Measurements from ENCODE around the gene COL23A1.

Gene COL23A1

DNA sequence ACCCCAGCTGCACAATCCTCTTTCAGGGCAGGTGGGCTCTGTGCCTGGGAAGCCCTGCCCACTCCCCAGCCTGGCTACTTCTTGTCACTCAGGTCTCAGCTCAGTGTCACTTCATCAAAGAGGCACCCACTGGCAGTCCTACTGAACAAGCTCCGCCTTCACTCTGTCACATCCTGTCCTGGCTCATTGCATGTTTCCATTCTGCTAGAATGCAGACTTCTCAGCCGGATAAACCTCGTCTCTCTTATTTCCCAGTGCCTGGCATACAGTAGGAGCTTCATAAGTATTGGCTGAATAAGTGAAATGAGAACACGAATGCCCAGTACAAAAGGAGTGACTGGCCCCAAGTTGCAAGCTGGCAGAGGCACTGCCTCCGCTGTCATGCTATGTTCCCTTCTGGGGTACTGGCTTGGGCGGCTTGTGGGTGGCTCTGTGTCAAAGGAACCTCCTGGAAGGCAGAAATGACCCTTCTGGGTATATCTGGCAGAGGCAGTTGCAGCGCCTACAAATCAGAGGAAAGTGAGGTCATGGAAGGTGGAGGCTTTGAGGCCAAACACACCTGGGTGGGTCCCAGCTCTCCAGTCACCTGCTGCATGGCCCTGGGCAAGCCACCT, 259.3 kb downstream of the COL23A1 start:
- no peaks in the 10 kb centered on the region for H3K79me1 ChIP-seq (ENCODE audit: low read length)
- H3K27me3 ChIP-seq (ENCODE audit: insufficient read depth, low read length, poor library complexity) = no peaks in the 10 kb centered on the region
- H3K56ac ChIP-seq (ENCODE audit: low read length) = no peak overlapping the region
- H4K8ac ChIP-seq (ENCODE audit: low read depth, low read length) = no peak overlapping the region
- no peaks in the 10 kb centered on the region for H3K4me1 ChIP-seq (ENCODE audit: control insufficient read depth, low read depth, low read length)
- no peak overlapping the region for H3K4me2 ChIP-seq (ENCODE audit: low read length)
- H3K27ac ChIP-seq (ENCODE audit: low read depth, low read length) = no peak overlapping the region
- H3K4me3 ChIP-seq (ENCODE audit: low read length) = no peak overlapping the region
- H3K36me3 ChIP-seq (ENCODE audit: control insufficient read depth, insufficient read depth, low read length) = no peaks in the 10 kb centered on the region
- no CpG with 5 or more reads among the region's 7 CpGs for WGBS (ENCODE audit: extremely low coverage, insufficient coverage, low lambda C conversion rate)
- H3K79me2 ChIP-seq (ENCODE audit: control insufficient read depth, insufficient read depth, low read length) = no peaks in the 10 kb centered on the region
- no peak overlapping the region for H3K23ac ChIP-seq (ENCODE audit: low read length)
- H2BK5ac ChIP-seq (ENCODE audit: low read length) = no peak overlapping the region
- no peak overlapping the region for H2BK120ac ChIP-seq (ENCODE audit: low read depth, low read length)
- H3K18ac ChIP-seq (ENCODE audit: low read length) = no peak overlapping the region
- DNase-seq = peak; percentile 42
- H3K4ac ChIP-seq (ENCODE audit: low read depth, low read length) = no peak overlapping the region
- no peak overlapping the region for H3K9ac ChIP-seq (ENCODE audit: low read length)
- no peak overlapping the region for H4K5ac ChIP-seq (ENCODE audit: low read length)
- no peak overlapping the region for H2BK15ac ChIP-seq (replicated peaks; ENCODE audit: low read depth)
- no peak overlapping the region for H2AK5ac ChIP-seq (ENCODE audit: low read length)

DNA sequence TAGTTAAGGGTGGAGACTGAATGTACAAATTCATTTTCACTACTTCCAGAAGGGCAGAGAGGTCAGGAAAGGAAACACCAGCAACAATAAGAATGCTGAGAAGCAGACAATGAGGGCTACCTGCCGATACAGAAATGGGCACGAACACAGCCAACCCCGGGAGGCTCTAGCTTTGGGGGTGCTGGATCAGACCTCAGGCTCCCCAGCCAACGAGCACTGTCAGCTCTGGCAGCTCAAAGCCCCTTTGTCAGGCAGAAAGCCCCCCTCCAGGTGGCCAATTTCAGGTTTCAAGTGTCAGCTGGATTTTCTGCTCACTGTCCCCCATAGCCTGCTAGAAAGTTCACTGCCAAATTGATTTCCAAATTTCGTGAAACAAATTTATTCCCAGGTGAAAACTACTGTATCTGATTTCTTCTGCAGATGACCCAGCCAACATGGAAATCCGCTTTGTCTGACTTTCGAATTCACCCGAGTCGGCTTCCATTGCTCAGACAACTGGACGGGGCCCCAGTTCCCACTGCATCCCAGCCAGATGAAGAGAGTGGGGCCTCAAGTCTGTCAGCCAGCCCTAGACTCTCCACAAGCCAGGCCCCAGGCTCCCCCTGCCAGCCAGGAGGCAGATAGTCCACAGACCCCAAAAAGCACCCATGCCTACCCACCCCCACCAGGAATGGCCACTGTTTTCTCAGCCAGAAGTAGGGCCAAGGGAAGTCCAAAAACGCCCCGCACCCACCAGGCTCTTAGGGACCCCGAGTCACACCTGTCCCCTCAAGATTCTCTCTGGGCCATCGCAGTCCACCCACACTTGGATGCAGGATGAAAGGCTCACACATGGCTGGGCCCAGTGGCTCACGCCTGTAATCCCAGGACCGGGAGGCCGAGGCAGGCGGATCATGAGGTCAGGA, 261.1 kb downstream of the COL23A1 start:
- Histone ChIP-seq H3K4me1 (ENCODE audit: control insufficient read depth, low read depth, low read length) (no peaks in the 10 kb centered on the region), H2BK5ac (ENCODE audit: low read length) (no peak overlapping the region), H3K23ac (ENCODE audit: low read length) (no peak overlapping the region), H3K27me3 (ENCODE audit: insufficient read depth, low read length, poor library complexity) (no peaks in the 10 kb centered on the region), H4K5ac (ENCODE audit: low read length) (no peak overlapping the region), H4K8ac (ENCODE audit: low read depth, low read length) (no peak overlapping the region), H3K27ac (ENCODE audit: low read depth, low read length) (no peak overlapping the region), H3K18ac (ENCODE audit: low read length) (no peak overlapping the region), H3K4me3 (ENCODE audit: low read length) (no peak overlapping the region), H3K4me2 (ENCODE audit: low read length) (no peak overlapping the region), H3K9ac (ENCODE audit: low read length) (no peak overlapping the region), H3K79me1 (ENCODE audit: low read length) (no peaks in the 10 kb centered on the region), H3K36me3 (ENCODE audit: control insufficient read depth, insufficient read depth, low read length) (no peaks in the 10 kb centered on the region), H2AK5ac (ENCODE audit: low read length) (no peak overlapping the region), H2BK15ac (replicated peaks; ENCODE audit: low read depth) (no peak overlapping the region), H3K4ac (ENCODE audit: low read depth, low read length) (no peak overlapping the region), H2BK120ac (ENCODE audit: low read depth, low read length) (no peak overlapping the region), H3K56ac (ENCODE audit: low read length) (no peak overlapping the region), H3K79me2 (ENCODE audit: control insufficient read depth, insufficient read depth, low read length) (no peaks in the 10 kb centered on the region)
- WGBS (ENCODE audit: extremely low coverage, insufficient coverage, low lambda C conversion rate) = no CpG with 5 or more reads among the region's 18 CpGs
- no peak for DNase-seq

DNA sequence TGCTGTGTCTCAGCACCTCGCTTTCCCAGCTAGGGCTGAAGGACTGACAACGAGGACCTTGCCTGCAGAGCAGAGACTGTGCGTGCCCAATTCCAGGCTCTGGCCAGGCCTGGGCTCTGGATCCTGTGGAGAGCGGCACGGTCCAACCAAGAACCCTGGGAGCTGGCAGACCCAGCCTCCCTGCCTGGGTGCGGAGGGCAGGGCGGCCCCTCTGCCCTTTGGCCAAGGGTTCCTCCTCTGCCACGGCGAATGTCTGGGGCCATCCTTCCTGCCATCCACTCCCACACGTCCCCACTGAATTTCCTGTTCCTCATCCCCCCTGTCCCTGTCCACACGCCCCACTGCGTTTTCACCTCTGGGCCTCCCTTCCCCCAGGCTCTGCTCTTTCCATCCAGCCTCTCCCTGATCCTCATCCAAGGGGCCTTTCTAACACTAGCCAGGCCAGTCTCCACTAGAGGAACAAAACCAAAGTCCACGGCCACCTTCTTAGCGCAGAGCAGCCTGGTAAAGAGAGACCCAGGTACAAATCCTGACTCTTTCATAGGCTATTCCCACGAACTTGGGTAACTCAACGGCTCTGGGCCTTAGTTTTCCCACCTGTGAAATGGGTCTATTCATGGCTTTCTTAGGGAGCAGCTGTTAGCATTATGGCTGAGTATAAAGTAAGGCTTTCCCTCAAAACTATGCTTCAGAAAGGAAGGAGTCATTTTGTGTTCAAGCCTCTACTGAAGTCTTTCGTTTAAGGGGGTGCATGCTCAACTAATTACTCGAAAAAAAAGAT, 262.1 kb downstream of the COL23A1 start:
- Histone ChIP-seq H3K4me3 (ENCODE audit: low read length) (no peak overlapping the region), H3K23ac (ENCODE audit: low read length) (no peak overlapping the region), H3K9ac (ENCODE audit: low read length) (no peak overlapping the region), H3K27ac (ENCODE audit: low read depth, low read length) (no peak overlapping the region), H2BK15ac (replicated peaks; ENCODE audit: low read depth) (no peak overlapping the region), H3K27me3 (ENCODE audit: insufficient read depth, low read length, poor library complexity) (no peaks in the 10 kb centered on the region), H2BK5ac (ENCODE audit: low read length) (no peak overlapping the region), H3K4me2 (ENCODE audit: low read length) (no peak overlapping the region), H3K36me3 (ENCODE audit: control insufficient read depth, insufficient read depth, low read length) (no peaks in the 10 kb centered on the region), H3K79me2 (ENCODE audit: control insufficient read depth, insufficient read depth, low read length) (no peaks in the 10 kb centered on the region), H3K4me1 (ENCODE audit: control insufficient read depth, low read depth, low read length) (no peaks in the 10 kb centered on the region), H3K56ac (ENCODE audit: low read length) (no peak overlapping the region), H3K4ac (ENCODE audit: low read depth, low read length) (no peak overlapping the region), H4K5ac (ENCODE audit: low read length) (no peak overlapping the region), H3K18ac (ENCODE audit: low read length) (no peak overlapping the region), H2BK120ac (ENCODE audit: low read depth, low read length) (no peak overlapping the region), H2AK5ac (ENCODE audit: low read length) (no peak overlapping the region), H4K8ac (ENCODE audit: low read depth, low read length) (no peak overlapping the region), H3K79me1 (ENCODE audit: low read length) (no peaks in the 10 kb centered on the region)
- WGBS (ENCODE audit: extremely low coverage, insufficient coverage, low lambda C conversion rate) = no CpG with 5 or more reads among the region's 18 CpGs
- no peak for DNase-seq

DNA sequence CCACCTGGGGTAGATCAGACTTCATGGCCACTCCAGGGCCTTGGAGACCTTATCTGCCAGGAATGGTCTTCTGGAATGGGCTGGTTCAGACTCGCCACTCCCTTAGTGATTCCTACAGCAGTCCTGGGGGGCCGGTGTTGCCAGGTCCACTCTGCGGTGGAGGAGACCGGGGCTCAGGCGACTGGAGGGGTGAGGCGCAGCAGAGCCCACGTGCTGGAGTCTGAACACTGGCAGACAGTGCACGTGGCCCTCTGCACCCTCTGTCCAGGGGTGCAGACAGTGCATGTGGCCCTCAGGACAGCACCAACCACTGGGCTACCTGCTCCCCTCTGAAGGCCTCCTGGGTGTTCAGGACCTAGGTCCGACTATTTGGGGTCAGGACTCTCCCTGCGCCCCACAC, 262.7 kb downstream of the COL23A1 start:
- H2BK15ac ChIP-seq (replicated peaks; ENCODE audit: low read depth) = no peak overlapping the region
- no peaks in the 10 kb centered on the region for H3K36me3 ChIP-seq (ENCODE audit: control insufficient read depth, insufficient read depth, low read length)
- no peak overlapping the region for H2BK120ac ChIP-seq (ENCODE audit: low read depth, low read length)
- H3K4ac ChIP-seq (ENCODE audit: low read depth, low read length) = no peak overlapping the region
- H3K79me1 ChIP-seq (ENCODE audit: low read length) = no peaks in the 10 kb centered on the region
- no peak overlapping the region for H3K4me3 ChIP-seq (ENCODE audit: low read length)
- DNase-seq = no peak
- no peak overlapping the region for H2AK5ac ChIP-seq (ENCODE audit: low read length)
- H3K9ac ChIP-seq (ENCODE audit: low read length) = no peak overlapping the region
- H3K4me2 ChIP-seq (ENCODE audit: low read length) = no peak overlapping the region
- no peak overlapping the region for H3K23ac ChIP-seq (ENCODE audit: low read length)
- no peaks in the 10 kb centered on the region for H3K4me1 ChIP-seq (ENCODE audit: control insufficient read depth, low read depth, low read length)
- no peaks in the 10 kb centered on the region for H3K79me2 ChIP-seq (ENCODE audit: control insufficient read depth, insufficient read depth, low read length)
- no peak overlapping the region for H3K18ac ChIP-seq (ENCODE audit: low read length)
- no peak overlapping the region for H4K5ac ChIP-seq (ENCODE audit: low read length)
- WGBS (ENCODE audit: extremely low coverage, insufficient coverage, low lambda C conversion rate) = no CpG with 5 or more reads among the region's 10 CpGs
- no peak overlapping the region for H3K56ac ChIP-seq (ENCODE audit: low read length)
- no peak overlapping the region for H3K27ac ChIP-seq (ENCODE audit: low read depth, low read length)
- H3K27me3 ChIP-seq (ENCODE audit: insufficient read depth, low read length, poor library complexity) = no peaks in the 10 kb centered on the region
- H2BK5ac ChIP-seq (ENCODE audit: low read length) = no peak overlapping the region
- H4K8ac ChIP-seq (ENCODE audit: low read depth, low read length) = no peak overlapping the region

DNA sequence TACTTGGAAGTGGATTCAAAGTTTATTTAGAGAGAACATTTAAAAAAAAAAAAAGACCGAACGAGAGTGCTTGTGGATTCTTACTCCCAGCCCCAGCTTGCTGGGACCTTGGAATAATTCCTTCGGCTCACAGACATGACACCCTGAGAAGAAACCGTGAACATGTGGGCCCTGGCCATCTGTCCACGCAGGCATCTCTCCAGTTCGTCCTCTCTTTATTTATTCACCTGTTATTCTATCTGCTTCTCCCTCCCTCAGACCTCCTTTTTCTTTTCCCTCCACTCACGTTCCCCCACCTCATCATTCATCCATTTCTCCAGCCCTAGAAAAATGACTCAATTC, 263.8 kb downstream of the COL23A1 start:
- Histone ChIP-seq H2AK5ac (ENCODE audit: low read length) (no peak overlapping the region), H3K79me1 (ENCODE audit: low read length) (no peaks in the 10 kb centered on the region), H3K4ac (ENCODE audit: low read depth, low read length) (no peak overlapping the region), H3K36me3 (ENCODE audit: control insufficient read depth, insufficient read depth, low read length) (no peaks in the 10 kb centered on the region), H4K5ac (ENCODE audit: low read length) (no peak overlapping the region), H2BK5ac (ENCODE audit: low read length) (no peak overlapping the region), H2BK120ac (ENCODE audit: low read depth, low read length) (no peak overlapping the region), H3K4me1 (ENCODE audit: control insufficient read depth, low read depth, low read length) (no peaks in the 10 kb centered on the region), H3K4me3 (ENCODE audit: low read length) (no peak overlapping the region), H3K18ac (ENCODE audit: low read length) (no peak overlapping the region), H2BK15ac (replicated peaks; ENCODE audit: low read depth) (no peak overlapping the region), H3K56ac (ENCODE audit: low read length) (no peak overlapping the region), H3K27ac (ENCODE audit: low read depth, low read length) (no peak overlapping the region), H3K23ac (ENCODE audit: low read length) (no peak overlapping the region), H3K4me2 (ENCODE audit: low read length) (no peak overlapping the region), H4K8ac (ENCODE audit: low read depth, low read length) (no peak overlapping the region), H3K9ac (ENCODE audit: low read length) (no peak overlapping the region), H3K79me2 (ENCODE audit: control insufficient read depth, insufficient read depth, low read length) (no peaks in the 10 kb centered on the region), H3K27me3 (ENCODE audit: insufficient read depth, low read length, poor library complexity) (no peaks in the 10 kb centered on the region)
- DNase-seq = no peak
- 100% methylated on average over 1 of the region's 7 CpGs for WGBS (ENCODE audit: extremely low coverage, insufficient coverage, low lambda C conversion rate)

Data from mesendoderm (in vitro differentiated cells).